Stimulated activated naive CD8-positive, alpha-beta T cell treated with anti-CD3 and anti-CD28 coated beads, Interleukin-15, Interleukin-2, amounts not matched to agents 100 U/mL and 50 U/mL, for 24 hours (primary cell): ENCODE results near the gene ILF3.

Source experiments
- ATAC-seq: fragments of 150-1000 bp; cut with Tn5 transposase; one replicate; pipeline ENCODE4 v1.10.0; 2021
- DNase-seq: peaks from one replicate; pipeline ENCODE4 v3.0.0; 2021

Gene ILF3

DNA sequence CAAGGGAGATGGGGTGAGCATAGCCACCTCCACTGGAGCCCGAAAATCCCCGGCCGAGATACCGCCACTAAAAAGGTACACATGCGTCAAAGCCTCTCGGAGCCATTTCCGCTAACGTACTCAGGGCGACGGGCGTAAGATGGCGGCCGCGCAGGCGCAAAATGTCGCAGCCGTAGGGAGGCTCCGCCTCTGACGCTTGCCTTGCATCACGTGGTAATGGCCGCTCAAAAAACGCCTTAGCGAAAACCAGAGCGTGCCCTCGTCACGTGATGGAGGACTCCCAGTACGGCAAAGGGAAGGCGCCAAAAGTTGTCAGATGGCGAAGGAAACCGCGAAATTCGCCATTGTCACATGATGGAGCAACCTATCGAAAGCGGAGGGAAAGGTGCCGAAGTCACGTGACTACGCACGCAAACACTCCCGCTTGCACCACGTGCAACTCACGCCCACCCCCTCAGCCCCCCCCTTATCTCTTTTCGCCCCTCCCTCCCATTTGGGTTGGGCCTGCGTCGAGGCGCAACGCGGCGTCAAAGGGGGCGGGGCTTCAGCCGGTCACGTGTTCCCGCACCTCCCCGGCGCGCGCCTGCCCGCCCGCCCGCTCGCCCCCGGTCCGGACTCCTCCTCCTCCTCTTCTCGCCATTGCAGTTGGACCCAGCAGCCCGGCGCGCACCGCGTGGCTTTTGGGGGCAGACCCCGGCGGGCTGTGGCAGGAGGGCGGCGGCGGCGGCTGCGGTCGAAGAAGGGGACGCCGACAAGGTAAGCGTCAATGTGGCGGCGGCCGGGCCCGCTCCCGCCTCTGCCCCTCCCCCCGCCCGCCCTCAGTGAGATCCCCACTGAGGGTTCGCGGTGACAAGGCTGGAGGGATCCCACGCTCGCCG is at the start of gene ILF3:
Gene ILF3 (plus strand): TSS at position 615 of the 878 bp plus-strand sequence. CDS start 16,260 bp downstream, outside the sequence.
- peak; percentile 99 for DNase-seq
- ATAC-seq: peak; percentile 86

DNA sequence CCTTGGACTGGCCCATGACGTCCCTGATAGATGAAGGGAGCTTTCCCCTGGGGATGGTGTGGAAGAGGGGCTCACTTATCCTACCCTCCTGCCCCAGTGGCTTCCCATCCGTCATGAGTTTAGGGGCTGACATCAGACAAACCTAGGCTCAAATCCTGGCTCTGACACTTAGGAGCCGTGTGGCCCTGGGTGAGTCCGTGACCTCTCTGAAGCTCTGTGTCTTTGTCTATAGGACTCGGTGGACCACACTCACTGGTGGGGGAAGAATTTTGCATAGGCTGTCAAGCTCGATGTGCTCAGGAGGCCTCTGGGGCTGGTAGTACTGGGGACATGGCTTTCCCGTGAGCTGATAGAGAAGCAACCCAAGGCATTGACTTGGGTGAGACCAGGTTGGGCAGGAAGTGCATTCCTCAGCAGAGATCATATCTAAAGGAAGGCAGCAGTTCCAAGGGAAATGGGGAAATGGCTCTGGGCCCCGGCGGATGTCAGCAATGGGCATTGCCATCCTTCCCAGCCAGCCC is 49.6 kb upstream of the ILF3 start:
- no peak for ATAC-seq
- peak; percentile 35 for DNase-seq

DNA sequence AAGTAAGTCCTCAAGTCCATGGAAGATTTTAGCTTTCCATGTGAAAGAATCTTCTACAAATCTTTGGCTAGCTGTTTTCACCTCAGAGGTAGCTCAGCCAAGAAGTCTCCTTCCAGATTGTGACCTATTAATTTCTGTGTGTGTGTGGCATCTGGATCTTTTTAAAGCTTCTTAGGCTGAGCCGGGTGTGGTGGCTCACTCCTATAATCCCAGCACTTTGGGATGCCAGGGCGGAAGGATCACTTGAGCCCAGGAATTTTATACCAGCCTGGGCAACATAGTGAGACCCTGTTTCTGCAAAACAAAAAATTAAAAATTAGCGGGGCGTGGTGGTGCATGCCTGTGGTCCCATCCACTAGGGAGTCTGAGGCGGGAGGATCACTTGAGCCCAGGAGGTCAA is 42.2 kb upstream of the ILF3 start:
- DNase-seq: no peak
- ATAC-seq: no peak

DNA sequence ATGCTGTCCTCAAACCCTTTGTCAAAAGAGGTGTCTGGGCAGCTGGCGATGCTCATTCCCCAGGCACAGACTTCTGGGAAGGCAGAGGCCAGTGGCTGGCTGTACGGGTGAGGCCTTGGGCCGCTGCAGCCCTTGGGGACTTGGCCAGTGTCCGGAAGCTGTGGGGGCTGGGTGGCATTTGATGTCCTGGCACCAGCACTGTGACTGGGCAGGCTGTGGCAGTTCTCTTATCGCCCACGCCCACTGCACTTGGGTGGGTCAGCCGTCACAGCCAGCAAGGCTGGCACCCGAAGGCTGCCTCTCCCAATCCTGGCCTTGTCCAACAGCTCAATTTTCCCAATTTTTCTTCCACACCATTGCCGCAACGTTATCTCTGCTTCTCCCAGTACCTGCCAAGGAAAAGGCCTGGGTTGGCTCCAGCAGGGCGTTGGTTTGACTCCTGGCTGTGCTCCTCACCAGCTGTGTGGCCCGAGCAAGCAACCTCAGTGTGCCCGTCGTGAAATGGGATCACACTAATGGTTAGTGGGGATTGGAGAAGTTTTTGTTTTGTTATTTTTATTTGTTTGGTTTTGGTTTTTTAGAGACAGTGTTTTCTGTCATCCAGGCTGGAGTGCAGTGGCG is 41.5 kb upstream of the ILF3 start:
- DNase-seq: no peak
- ATAC-seq: no peak

DNA sequence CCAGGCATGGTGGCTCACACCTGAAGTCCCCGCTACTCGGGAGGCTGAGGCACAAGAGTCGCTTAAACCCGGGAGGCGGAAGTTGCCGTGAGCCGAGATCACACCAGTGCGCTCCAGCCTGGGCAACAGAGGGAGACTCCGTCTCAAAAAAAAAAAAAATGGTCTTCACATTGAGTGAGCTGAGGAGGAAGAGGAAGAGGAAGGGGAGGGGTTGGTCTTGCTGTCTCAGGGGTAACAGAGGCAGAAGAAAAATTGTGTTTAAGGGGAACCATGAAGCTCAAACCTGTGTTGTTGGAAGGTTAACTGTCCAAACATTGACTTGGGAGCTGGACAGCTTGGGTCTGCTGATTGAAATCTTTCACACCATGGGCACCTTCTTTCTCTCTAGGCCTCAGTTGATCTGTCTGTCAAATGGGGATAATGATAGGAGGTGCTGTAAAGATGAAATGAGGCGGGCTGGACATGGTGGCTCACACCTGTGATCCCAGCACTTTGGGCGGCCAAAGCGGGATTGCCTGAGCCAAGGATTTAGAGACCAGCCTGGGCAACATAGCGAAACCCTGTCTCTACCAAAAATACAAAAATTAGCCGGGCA is 38.6 kb upstream of the ILF3 start:
- no peak for ATAC-seq
- no peak for DNase-seq

DNA sequence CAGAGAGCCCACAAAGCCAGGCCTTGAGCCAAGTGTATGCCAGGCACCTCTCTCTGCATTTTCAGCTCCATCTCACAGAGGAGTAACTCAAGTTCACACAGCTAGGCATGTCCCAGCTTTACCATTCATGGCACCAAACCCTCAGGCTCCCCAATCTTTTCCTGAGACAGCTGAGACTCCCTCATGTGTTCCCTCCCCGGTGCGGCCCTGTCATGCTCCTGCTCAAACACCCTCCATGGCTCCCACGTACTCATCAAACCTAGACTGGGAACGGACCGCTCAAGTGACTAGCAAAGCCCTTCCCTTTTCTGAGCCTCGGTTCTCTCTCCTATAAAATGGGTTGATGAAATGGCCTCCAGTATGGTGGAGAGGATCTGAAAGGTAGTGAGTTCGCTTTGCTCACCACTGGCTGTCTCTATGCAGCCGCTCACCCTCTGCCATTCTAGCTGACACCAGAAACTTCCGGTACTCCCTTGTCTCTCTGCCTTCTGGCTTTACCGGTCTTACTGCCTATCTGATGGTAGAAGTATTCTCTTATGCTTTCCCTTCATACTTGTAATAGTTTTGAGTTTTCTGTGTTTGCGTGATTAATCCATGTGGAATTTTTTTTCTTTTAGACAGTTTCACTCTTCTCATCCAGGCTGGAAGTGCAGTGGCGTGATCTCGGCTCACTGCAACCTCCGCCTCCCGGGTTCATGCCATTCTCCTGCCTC is 36.6 kb upstream of the ILF3 start:
- ATAC-seq: no peak

DNA sequence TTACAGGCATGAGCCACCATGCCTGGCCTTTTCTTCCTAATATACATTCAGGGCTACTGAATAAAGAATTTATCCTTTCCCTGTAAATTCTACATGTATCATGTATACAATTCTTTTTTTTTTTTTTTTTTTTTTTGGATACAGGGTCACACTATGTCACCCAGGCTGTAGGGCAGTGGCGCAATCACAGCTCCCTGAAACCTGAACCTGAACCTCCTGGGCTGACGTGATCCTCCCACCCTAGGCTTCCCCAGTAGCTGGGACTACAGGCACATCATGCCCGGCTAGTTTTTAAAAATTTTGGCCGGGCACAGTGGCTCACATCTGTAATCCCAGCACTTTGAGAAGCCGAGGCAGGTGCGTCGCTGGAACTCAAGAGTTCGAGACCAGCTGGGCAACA is 35.3 kb upstream of the ILF3 start:
- no peak for ATAC-seq
- no peak for DNase-seq

More for the DNA sequence above, 36.6 kb upstream of the ILF3 start:
- DNase-seq: no peak

DNA sequence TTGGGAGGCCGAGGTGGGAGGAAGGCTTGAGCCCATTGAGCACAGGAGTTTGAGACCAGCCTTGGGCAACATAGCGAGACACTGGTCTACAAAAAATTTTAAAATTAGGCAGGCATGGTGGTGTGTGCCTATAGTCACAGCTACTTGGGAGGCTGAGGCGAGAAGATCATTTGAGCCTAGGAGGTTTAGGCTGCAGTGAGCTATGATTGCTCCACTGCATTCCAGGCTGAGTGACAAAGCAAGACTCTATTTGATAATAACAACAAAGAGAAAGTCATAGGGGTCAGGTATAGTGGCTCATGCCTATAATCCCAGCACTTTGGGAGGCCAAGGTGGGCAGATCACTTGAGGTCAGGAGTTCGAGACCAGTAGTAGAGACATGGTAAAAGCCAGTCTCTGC is 33.4 kb upstream of the ILF3 start:
- DNase-seq (no peak), ATAC-seq (no peak)

DNA sequence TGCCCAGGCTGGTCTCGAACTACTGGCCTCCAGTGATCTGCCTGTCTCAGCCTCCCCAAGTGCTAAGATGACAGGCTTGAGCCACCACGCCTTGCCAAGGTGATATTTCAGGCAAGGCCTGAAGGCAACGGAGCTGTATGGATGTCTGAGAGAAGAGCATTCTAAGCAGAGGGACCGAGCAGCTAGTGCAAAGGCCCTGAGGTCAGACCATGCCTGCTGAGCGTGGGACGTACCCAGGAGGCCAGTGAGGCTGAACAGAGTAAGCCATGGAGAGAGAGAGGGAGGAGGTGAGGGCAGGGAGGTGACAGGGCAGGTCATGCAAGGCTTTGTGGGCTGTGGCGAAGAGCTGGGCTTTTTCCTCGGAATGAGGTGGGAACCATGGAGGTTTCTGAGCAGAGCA is 32.2 kb upstream of the ILF3 start:
- DNase-seq (no peak), ATAC-seq (no peak)

DNA sequence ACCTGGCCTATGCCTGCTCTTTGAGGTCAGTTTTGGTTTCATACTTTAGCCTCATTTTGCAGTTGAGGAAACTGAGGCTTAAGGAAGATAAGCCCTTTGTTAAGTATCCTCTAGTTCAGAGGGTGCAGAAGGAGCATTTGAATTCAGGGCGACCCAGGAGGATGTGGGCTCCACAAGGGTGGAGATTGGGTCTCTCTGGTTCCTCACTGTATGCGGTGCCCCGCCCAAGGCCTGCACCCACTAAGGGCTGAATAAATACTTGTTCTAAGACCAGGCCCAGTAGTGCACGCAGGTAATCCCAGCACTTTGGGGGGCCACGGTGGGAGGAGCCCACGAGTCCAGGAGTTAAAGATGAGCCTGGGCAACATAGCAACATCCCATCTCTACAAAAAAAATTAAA is 29.6 kb upstream of the ILF3 start:
- DNase-seq: no peak

DNA sequence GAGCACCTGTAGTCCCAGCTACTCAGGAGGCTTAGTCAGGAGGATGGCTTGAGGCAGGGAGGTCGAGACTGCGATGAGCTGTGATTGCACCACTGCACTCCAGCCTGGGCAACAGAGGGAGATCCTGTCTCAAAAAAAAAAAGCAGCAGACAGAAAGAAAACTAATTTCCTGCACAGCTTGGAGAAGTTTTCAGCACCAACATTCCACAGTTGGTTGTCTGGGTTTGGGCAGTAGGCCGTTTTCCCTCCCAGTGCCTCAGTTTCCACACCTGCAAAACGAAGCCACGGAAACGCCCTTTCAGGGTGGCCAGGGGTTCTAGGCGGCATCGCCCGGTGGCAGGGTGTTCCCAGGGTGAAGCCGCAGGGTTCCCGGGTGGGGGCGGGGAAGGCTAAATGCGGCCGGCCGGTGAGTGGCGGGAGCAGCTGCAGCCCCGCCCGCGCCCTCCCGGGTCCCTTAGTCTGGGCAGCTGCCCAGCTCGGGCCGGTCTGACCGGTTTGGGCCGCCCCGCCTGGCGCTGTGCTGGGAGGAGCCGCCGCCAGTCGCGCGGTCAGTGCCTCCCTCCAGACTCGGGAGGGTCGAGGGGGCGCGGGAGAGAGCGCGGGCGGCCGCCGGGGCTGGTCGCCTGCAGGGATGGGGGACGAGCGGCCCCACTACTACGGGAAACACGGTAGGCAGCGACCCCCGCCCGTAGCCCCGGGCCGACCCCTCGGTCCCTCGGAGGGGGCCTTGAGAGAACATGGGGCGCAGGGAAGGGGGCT is 29.0 kb upstream of the ILF3 start, which contains the start of gene SLC44A2:
Gene SLC44A2 (plus strand): TSS at position 551 of the 759 bp plus-strand sequence. CDS start 81 bp downstream, at position 632.
- no peak for ATAC-seq
- DNase-seq: no peak

More for the DNA sequence above, 29.6 kb upstream of the ILF3 start:
- no peak for ATAC-seq

DNA sequence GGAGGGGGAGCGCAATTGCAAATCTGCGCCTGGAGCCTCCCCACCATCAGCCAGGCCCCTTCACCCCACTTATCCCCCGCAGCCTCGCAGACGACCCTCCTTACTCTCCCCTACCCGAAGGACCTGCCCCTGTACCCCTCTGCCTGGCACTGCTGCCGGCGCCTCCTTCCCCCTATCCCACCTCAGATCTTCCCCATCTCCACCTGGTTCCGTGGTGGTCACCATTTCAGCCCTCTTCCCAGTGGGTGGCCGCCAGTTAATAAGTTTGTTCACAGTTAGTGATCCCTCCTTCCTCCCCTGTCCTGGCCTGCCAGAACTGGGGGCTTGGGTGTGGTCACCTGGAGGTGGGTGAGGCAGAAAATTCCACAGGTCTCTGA is 28.4 kb upstream of the ILF3 start:
- ATAC-seq (no peak), DNase-seq (no peak)

DNA sequence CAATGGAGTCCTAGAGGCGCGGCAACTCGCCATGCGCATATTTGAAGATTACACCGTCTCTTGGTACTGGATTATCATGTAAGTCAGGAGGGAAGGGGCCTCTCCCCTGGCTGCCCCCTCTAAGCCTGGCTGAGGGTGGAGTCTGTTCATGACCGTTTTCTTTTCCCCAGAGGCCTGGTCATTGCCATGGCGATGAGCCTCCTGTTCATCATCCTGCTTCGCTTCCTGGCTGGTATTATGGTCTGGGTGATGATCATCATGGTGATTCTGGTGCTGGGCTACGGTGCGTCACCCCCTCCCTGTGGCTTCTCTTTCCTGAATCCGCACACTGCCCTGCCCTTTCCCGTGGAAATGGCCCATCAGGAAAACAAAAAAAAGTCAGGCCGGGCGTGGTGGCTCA is 22.3 kb upstream of the ILF3 start:
- ATAC-seq (no peak), DNase-seq (no peak)

DNA sequence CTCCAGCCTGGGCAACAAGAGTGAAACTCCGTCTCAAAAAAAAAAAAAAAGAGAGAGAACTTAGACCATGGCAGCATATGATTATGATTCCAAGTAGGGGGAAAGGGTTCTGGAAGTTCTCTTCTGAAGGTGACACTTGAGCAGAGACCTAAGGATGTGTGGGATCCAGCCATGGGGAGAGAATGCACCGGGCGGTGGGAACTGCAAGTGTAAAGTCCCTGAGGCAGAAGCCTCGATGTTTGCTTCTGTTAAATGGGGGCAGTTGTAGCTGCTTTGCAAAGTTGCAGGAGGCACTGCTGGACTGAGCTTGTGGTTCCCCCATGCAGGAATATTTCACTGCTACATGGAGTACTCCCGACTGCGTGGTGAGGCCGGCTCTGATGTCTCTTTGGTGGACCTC is 19.7 kb upstream of the ILF3 start:
- DNase-seq (no peak), ATAC-seq (no peak)

DNA sequence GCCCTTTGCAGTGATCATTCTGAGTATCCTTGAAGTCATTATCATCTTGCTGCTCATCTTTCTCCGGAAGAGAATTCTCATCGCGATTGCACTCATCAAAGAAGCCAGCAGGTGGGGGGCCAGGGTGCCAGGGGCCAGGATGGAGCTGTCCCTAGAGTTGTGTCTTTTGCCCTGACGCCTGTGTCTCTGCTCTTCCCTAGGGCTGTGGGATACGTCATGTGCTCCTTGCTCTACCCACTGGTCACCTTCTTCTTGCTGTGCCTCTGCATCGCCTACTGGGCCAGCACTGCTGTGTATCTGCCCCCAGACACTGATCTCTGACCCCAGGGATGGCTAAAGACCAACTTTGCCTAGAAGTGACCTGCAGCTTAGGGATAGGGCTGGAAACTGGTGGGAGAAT is 19.2 kb upstream of the ILF3 start:
- DNase-seq: no peak
- no peak for ATAC-seq

DNA sequence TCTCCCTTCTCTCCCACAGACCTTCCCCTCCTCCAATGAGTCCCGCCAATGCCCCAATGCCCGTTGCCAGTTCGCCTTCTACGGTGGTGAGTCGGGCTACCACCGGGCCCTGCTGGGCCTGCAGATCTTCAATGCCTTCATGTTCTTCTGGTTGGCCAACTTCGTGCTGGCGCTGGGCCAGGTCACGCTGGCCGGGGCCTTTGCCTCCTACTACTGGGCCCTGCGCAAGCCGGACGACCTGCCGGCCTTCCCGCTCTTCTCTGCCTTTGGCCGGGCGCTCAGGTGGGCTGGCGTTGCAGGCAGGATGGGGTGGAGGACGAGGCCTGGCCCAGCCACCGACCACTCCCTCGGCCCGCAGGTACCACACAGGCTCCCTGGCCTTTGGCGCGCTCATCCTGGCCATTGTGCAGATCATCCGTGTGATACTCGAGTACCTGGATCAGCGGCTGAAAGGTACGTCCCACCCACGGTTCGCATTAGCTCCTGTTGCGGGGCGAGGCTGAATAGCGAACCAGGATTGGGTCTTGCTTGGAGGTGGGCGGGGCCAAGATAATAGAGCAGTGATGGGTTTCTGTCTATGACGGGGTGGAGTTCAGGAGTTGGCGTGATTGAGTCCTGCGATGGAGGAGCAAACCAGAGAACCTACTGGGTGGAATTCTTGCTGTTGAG is 17.7 kb upstream of the ILF3 start:
- DNase-seq: no peak
- ATAC-seq: no peak

DNA sequence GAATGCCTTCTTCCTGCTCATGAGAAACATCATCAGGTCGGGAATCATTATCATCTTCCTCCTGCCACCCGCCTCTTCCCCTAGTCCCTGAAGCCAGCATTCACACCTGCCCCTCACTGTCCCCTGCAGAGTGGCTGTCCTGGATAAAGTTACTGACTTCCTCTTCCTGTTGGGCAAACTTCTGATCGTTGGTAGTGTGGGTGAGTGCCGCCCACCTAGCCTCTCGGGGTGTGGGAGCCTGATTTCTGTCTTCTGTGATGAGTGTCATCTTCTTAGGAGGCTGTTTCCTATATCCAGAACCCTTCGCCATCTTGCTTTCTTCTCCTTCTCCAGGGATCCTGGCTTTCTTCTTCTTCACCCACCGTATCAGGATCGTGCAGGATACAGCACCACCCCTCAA is 16.3 kb upstream of the ILF3 start:
- DNase-seq (no peak), ATAC-seq (no peak)

DNA sequence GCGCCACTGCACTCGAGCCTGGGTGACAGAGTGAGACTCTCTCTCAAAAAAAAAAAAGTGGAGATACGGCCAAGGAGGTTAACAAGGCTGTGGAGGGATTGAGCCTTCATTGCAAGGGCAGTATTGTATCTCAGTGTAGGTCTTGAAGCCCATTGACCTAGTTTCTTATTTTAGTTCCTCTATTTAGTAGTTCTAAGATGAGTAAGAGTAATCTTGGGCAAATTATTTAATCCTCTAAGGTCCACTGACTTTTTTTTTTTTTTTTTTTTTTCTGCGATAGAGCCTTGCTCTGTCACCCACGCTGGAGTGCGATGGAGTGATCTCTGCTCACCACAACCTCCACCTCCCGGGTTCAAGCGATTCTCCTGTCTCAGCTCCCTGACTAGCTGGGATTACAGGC is 14.3 kb upstream of the ILF3 start:
- ATAC-seq (no peak), DNase-seq (no peak)

DNA sequence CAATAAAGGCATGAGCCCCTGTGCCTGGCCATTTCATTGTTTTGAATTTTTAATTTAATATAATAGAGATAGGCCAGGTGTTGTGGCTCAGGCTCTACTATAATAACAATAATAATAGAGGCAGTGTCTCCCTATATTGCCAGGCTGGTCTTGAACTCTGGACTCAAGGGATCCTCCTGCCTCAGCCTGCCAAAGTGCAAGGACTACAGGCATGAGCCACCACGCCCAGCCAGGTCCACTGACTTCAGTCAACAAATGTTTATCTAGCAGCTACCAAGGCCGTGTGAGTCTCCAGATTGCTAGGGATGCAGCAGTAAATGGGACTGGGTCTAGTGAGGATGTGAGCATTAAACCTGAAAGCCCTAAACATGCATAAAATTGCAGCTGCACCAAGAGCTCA is 13.8 kb upstream of the ILF3 start:
- ATAC-seq: no peak
- no peak for DNase-seq

DNA sequence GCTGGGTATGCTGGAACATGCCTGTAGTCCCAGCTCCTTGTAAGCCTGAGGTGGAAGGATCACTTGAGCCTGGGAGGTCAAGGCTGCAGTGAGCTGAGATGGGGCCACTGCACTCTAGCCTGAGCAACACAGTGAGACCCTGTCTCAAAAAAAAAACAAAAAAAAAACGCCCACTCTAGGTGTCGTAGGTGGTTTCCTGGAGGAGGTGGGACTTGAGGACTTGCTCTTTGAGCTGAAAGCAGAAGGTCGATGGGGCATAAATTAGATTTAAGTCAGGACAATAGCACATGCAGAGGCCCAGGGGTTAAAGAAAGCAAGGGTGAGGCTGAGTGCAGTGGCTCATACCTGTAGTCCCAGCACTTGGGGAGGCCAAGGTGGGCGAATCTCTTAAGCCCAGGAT is 12.9 kb upstream of the ILF3 start:
- no peak for ATAC-seq
- no peak for DNase-seq
